GM21737 (cell line): Measurements from ENCODE around the gene TMED10.

Experiments used
- ATAC-seq: cut with Tn5 transposase; IDR thresholded peaks from one replicate; pipeline ENCODE4 v1.9.1; 2021; ENCODE audit warnings: mild to moderate bottlenecking, moderate library complexity; ENCODE audit not compliant: unreplicated experiment

TMED10 gene

DNA sequence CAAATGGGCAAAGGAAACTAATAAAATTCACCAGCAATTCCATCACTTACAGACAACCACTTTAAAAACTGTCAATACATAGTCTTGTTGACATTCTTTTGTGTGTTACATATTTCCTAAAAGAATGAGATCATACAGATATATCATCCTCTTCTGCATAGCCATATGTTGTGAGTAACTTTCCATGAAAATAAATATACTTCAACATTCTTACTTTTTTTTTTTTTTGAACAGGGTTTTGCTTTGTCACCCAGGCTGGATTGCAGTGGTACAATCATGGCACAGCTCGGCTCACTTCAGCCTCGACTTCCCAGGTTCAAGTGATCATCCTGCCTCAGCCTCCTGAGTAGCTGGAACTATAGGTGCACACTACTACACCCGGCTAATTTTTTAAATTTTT lies 86.1 kb downstream of the TMED10 start:
- ATAC-seq, result no peak

DNA sequence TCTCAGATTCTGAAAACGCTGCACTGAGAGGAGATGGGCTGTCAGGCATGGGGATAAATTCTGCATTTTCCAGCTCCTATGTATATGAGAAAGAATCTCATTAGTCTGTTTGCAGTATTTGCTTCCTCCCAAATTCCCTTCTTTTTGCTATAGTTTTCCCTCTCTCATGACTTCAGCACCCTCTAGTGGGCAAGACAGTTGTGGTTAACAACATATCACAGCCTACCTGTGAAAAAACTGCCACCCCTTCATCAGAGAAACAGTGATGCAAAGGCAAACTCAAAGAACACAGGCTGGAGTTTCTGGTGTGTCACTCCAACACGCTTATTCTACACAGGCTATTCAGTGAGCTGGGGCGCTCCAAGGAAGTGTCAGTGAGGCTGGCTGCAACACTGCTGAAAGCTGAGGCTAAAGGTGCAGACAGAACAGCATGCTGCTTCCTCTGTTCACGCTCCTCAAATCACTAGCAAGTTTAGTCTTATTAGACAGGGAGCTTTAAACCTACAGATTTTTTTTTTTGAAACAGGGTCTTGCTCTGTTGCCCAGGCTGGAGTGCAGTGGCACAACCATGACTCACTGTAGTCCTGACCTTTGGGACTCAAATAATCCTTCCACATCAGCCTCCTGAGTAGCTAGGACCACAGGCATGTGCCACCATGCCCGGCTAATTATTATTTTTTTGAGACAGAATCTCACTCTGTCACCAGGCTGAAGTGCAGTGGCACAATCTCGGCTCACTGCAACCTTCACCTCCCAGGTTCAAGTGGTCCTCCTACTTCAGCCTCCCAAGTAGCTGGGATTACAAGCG lies 87.6 kb downstream of the TMED10 start:
- ATAC-seq, result no peak

DNA sequence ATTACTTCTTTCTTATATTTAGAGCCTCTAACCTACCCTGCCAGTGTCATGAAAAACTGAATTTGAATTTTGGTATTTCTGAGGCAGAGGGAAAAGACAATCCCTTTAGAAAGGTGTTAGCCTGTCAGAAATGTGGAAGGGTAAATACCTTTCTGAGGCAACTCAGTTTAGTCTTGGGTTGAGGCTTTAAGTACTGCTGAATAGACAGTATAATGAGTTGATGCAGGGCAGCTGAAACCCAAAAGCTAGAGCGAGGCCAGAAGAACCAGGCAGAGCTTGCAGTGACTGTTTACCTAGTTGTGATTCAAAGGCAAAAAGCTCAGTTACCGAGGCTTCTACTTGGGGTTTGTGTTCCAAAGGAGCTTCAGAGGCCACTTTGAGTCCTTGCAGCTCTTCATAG lies 88.3 kb downstream of the TMED10 start:
- ATAC-seq, result no peak

DNA sequence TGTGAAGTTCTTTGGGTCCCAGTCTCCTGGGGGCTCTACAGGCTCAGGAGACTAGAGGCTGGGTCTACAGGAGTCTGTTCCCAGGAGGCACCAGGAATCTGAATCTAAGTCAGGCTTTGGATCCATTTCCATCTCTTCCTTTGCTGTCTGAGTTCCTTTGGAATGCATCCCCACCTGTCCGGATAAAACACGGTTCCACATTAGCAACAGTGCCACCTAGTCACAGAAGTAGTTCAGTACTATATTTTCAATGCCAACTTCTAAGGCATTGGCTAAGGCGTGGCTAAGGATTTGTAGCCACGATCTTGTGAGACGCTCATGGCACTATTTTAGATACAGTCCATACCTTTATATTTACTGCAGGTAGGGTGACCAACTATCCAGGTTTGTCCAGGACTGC lies 91.9 kb downstream of the TMED10 start:
- no peak for ATAC-seq

DNA sequence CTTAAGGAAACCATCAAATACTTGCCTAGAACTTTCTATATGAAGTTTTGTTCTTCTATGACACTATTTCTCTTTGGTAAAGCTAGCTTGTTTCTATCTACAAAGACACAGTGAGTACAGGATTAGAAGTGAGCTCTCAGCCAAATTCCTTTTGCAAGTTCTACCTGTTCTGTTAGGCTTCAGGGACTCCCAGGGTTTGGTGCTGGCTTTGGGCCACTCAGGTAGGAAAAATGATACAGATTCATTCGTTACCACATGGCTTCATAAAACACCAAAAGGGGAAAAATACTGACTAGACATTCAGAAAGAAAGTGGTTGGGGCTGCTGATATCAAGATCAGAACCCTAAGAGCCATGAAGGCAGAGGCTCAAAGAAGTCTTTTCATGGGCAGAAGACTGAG lies 93.1 kb downstream of the TMED10 start:
- ATAC-seq, result no peak

DNA sequence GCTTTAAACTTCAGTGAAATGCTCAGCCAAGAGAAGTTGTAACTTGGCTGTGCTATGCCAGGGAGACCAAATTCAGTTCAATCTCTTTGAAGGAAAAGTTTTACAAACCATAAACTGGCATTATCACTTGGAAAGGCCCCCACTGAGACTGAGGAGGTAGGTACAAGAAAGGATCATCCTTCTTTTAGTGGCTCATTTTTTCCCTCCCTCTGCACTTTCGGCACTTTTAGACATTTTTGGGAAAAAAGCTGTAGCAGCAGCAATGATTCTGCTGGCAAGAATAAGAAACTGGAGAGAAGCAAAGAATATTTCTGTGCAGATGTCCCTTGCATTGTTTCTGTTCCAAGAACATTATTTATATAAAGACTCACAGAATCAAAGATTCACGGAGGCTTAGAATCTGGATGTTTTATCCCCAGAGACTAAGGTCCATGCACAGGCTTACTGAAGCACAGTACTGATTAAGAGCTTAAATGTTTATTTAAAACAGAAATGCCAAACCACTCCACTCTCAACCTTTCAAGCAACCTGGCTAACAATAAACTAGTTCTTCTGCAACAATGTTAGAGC lies 94.7 kb downstream of the TMED10 start:
- no peak for ATAC-seq
